PFSK-1 (cell line): ENCODE measurements around the gene WLS.

Experiments
- FOXP2 ChIP-seq: optimal IDR thresholded peaks from 2 replicates; pipeline ENCODE3; 2011; ENCODE audit warnings: borderline replicate concordance, control low read depth, inconsistent platforms; ENCODE audit not compliant: insufficient read depth; ENCODE audit errors: extremely low read length, extremely low read depth
- POLR2AphosphoS5 ChIP-seq: IDR thresholded peaks from 2 replicates; pipeline ENCODE4 v1.6.1; 2012; ENCODE audit warnings: low read depth, mild to moderate bottlenecking, control low read depth, low read length, moderate library complexity
- SIN3A ChIP-seq: IDR thresholded peaks from 2 replicates; pipeline ENCODE4 v1.6.1; 2012; ENCODE audit warnings: mild to moderate bottlenecking, low read length, moderate library complexity, borderline replicate concordance; ENCODE audit not compliant: insufficient read depth
- TAF1 ChIP-seq: IDR thresholded peaks from 2 replicates; pipeline ENCODE4 v1.6.1; 2012; ENCODE audit warnings: low read length, control low read depth, borderline replicate concordance; ENCODE audit not compliant: insufficient read depth

- no peak for TF ChIP-seq POLR2AphosphoS5
- TF ChIP-seq SIN3A, result no peak
- TF ChIP-seq FOXP2, result no peak
- TF ChIP-seq TAF1, result no peak
Observed at GRCh38 chr1:68136187-68136586, 96.1 kb downstream of the WLS start.
